K562 (cell line): ENCODE measurements around the gene CCDC85B.

Experiments used
- MXI1 ChIP-seq: IDR thresholded peaks from 2 replicates; pipeline ENCODE4 v1.6.1; 2011; ENCODE audit warnings: low read depth, mild to moderate bottlenecking, improper control_type of control experiment, low read length
- POLR2A ChIP-seq: fragments of 450-650 bp; conservative IDR thresholded peaks from 2 replicates; pipeline ENCODE4 v1.6.1; 2016
- POLR2AphosphoS5 ChIP-seq: IDR thresholded peaks from 2 replicates; pipeline ENCODE4 v1.6.1; 2011; ENCODE audit warnings: mild to moderate bottlenecking, low read depth, low read length, moderate library complexity; ENCODE audit not compliant: control insufficient read depth, insufficient read depth
- RCOR1 ChIP-seq, 2 experiments: IDR thresholded peaks; 2 replicates each; pipeline ENCODE4 v1.6.1; 2012; ENCODE audit warnings: low read depth in 2 of 2, low read length in 2 of 2, borderline replicate concordance in 1 of 2, improper control_type of control experiment in 1 of 2

- TF ChIP-seq RCOR1 (IDR thresholded peaks at IDR 0.05; ENCODE audit: borderline replicate concordance in 1 of 2, low read depth in 2 of 2, low read length in 2 of 2) (no peak), POLR2AphosphoS5 (no peak), MXI1 (no peak), POLR2A (no peak; the same call in 1 of the 2 replicates)
These were observed 23.0 kb upstream of the CCDC85B start for GRCh38 chr11:65867284-65868071.
